Neural progenitor cell (in vitro differentiated cells): ENCODE data around the gene ZNF621. TPM values are rescaled to one million over a fixed set of nuclear protein-coding genes. Genes with fewer than 3 reads are reported as not detected.

Source experiments
- DNase-seq: peaks from one replicate; pipeline ENCODE4 v3.0.0-alpha.2; 2016; ENCODE audit warnings: low spot score
- H2AFZ ChIP-seq: fragments of 200-600 bp; sonication (generic); replicated peaks from 2 replicates; pipeline ENCODE4 v1.6.1; 2016; ENCODE audit warnings: antibody characterized with exemption
- H3F3A ChIP-seq: fragments of 200-600 bp; sonication (generic); 2 replicates; pipeline ENCODE4 v1.6.1; 2016; ENCODE audit warnings: antibody characterized with exemption, low read depth
- H3K27ac ChIP-seq: fragments of 200-600 bp; sonication (generic); 2 replicates; pipeline ENCODE4 v1.5.1; 2016; ENCODE audit warnings: mild to moderate bottlenecking
- H3K27me3 ChIP-seq: fragments of 200-600 bp; sonication (generic); 2 replicates; pipeline ENCODE4 v1.6.1; 2016; ENCODE audit warnings: mild to moderate bottlenecking, moderate library complexity
- H3K36me3 ChIP-seq: fragments of 200-600 bp; sonication (generic); 2 replicates; pipeline ENCODE4 v1.5.1; 2016
- H3K4me1 ChIP-seq: fragments of 200-600 bp; sonication (generic); 2 replicates; pipeline ENCODE4 v1.6.1; 2016; ENCODE audit warnings: mixed run types
- H3K4me2 ChIP-seq: fragments of 200-600 bp; sonication (generic); 2 replicates; pipeline ENCODE4 v1.6.1; 2016
- H3K4me3 ChIP-seq: fragments of 200-600 bp; sonication (generic); 2 replicates; pipeline ENCODE4 v1.5.1; 2016
- H3K79me2 ChIP-seq: fragments of 200-600 bp; sonication (generic); 2 replicates; pipeline ENCODE4 v1.6.1; 2016; ENCODE audit warnings: low read depth
- H3K9ac ChIP-seq: fragments of 200-600 bp; sonication (generic); 2 replicates; pipeline ENCODE4 v1.6.1; 2016
- H3K9me3 ChIP-seq: fragments of 200-600 bp; sonication (generic); 2 replicates; pipeline ENCODE4 v1.5.1; 2016; ENCODE audit warnings: low read depth
- H4K20me1 ChIP-seq: fragments of 200-600 bp; sonication (generic); 2 replicates; pipeline ENCODE4 v1.6.1; 2016; ENCODE audit warnings: low read depth
- H3K27ac Mint-ChIP-seq: 3 replicates; pipeline ENCODE4 v1.8.0; 2021; ENCODE audit warnings: mixed read lengths
- H3K27me3 Mint-ChIP-seq: 2 replicates; pipeline ENCODE4 v1.8.0; 2022; ENCODE audit warnings: low read depth, mild to moderate bottlenecking, inconsistent platforms, moderate library complexity, mixed read lengths; ENCODE audit not compliant: insufficient read depth
- H3K36me3 Mint-ChIP-seq: 3 replicates; pipeline ENCODE4 v1.8.0; 2021; ENCODE audit warnings: mixed read lengths
- H3K4me1 Mint-ChIP-seq: 3 replicates; pipeline ENCODE4 v1.8.0; 2021; ENCODE audit warnings: mixed read lengths
- H3K4me3 Mint-ChIP-seq: 3 replicates; pipeline ENCODE4 v1.8.0; 2021; ENCODE audit warnings: mild to moderate bottlenecking, moderate library complexity, mixed read lengths
- H3K9me3 Mint-ChIP-seq: 3 replicates; pipeline ENCODE4 v1.8.0; 2020; ENCODE audit warnings: mixed read lengths
- EZH2 ChIP-seq: fragments of 200-600 bp; sonication (generic); IDR thresholded peaks from 2 replicates; pipeline ENCODE4 v1.6.1; 2017; ENCODE audit warnings: antibody characterized with exemption, mild to moderate bottlenecking, moderate library complexity
- EZH2phosphoT487 ChIP-seq: fragments of 200-600 bp; sonication (generic); IDR thresholded peaks from 2 replicates; pipeline ENCODE4 v1.6.1; 2017; ENCODE audit warnings: antibody characterized with exemption
- small RNA-seq: library from RNA; depleted of rRNA; stranded (forward); fragments of <200 nt; gene quantifications from one replicate; pipeline ENCODE3, GENCODE V24; 2015
- total RNA-seq: library from RNA; depleted of rRNA; stranded (reverse); fragments of >200 nt; gene quantifications from 2 replicates; pipeline ENCODE4 v1.2.3, GENCODE V29; 2015; ENCODE audit warnings: low replicate concordance
- TF ChIP-seq, protein P1 (sequence below): fragments of 200-600 bp; sonication (generic); IDR thresholded peaks from 2 replicates; pipeline ENCODE4 v1.5.1; 2017; ENCODE audit warnings: antibody characterized with exemption, mild to moderate bottlenecking

ZNF621 gene
- total RNA-seq, 1 donor from 2014 or later: 24.8 TPM

DNA sequence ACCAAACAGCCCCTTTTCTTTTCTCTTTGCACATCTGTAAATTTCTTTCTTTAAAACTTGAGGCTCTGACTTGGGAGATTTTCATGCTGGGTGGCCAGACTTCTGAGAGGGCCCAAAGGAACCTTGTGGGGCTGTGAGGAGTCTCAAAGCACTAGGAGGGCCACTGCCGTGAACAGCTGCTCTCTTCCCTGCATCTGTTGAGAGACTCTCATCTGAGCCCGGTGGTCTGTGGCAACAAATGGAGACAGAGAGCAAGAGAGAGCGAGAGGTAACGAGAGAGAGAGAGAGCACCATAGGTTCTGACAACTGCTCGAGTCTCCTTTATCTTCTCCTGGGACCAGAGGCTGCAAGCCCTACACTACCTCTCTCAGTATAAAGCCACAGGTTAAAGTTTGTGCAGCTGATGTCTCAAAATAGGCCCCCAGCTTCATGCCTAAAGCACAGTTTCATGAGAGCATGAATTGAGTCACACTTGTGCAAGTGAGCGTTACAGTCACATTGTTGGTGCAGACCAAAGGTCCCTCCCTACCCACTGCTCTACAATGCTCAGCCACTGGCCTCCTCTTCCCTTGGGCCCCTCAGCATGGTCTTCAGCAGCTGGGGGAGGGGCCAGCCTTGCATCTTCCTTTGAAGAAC lies 60.7 kb downstream of the ZNF621 start:
- Histone ChIP-seq H3K27me3 (no peaks in the 10 kb centered on the region), H3K4me3 (no peak overlapping the region), H3F3A (peaks cover 7% of the 10 kb centered on the region), H2AFZ (peak overlapping the region; percentile 1), H3K79me2 (no peaks in the 10 kb centered on the region), H3K27ac (no peak overlapping the region), H3K9me3 (no peaks in the 10 kb centered on the region), H3K9ac (no peak overlapping the region), H3K4me1 (peaks cover 21% of the 10 kb centered on the region), H4K20me1 (no peaks in the 10 kb centered on the region), H3K4me2 (peak overlapping the region; percentile 70), H3K36me3 (no peaks in the 10 kb centered on the region)
- Mint-ChIP-seq H3K4me3 (peak overlapping the region; percentile 16), H3K36me3 (no peaks in the 10 kb centered on the region), H3K9me3 (no peaks in the 10 kb centered on the region), H3K27me3 (peaks cover 24% of the 10 kb centered on the region), H3K4me1 (peaks cover 56% of the 10 kb centered on the region), H3K27ac (peak overlapping the region; percentile 44)
- no peak for TF ChIP-seq EZH2phosphoT487
- TF ChIP-seq, protein P1, sequence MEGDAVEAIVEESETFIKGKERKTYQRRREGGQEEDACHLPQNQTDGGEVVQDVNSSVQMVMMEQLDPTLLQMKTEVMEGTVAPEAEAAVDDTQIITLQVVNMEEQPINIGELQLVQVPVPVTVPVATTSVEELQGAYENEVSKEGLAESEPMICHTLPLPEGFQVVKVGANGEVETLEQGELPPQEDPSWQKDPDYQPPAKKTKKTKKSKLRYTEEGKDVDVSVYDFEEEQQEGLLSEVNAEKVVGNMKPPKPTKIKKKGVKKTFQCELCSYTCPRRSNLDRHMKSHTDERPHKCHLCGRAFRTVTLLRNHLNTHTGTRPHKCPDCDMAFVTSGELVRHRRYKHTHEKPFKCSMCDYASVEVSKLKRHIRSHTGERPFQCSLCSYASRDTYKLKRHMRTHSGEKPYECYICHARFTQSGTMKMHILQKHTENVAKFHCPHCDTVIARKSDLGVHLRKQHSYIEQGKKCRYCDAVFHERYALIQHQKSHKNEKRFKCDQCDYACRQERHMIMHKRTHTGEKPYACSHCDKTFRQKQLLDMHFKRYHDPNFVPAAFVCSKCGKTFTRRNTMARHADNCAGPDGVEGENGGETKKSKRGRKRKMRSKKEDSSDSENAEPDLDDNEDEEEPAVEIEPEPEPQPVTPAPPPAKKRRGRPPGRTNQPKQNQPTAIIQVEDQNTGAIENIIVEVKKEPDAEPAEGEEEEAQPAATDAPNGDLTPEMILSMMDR: no peak
- peak; percentile 13 for DNase-seq

DNA sequence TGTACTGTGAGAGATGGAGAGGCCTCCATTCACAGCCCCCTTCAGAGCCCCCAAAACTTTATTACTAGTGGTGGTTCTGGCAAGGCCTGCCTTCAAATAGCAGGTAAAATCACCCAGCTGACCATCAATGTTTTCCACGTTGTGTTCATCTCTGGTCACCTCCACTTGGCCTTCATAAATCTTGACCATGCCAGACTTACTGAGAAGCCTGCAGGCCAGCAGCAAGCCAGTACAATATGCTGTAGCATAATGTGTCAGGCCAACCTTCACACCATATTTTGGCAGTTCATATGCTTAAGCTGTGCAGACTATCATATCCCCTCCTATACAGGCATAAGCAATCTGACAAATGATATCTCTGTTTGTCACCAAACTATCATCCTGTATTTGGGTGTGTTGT lies 62.1 kb downstream of the ZNF621 start:
- TF ChIP-seq, protein P1: no peak
- no peak overlapping the region for H3K27ac ChIP-seq
- peaks cover 20% of the 10 kb centered on the region for H3K27me3 Mint-ChIP-seq
- peaks cover 21% of the 10 kb centered on the region for H3K4me1 ChIP-seq
- H2AFZ ChIP-seq: no peak overlapping the region
- H3K79me2 ChIP-seq: no peaks in the 10 kb centered on the region
- H3K36me3 ChIP-seq: no peaks in the 10 kb centered on the region
- no peak overlapping the region for H3K27ac Mint-ChIP-seq
- H3K36me3 Mint-ChIP-seq: no peaks in the 10 kb centered on the region
- H3K9ac ChIP-seq: no peak overlapping the region
- H3K4me3 ChIP-seq: no peak overlapping the region
- no peaks in the 10 kb centered on the region for H4K20me1 ChIP-seq
- peaks cover 7% of the 10 kb centered on the region for H3F3A ChIP-seq
- no peak overlapping the region for H3K4me2 ChIP-seq
- no peak for DNase-seq
- peaks cover 47% of the 10 kb centered on the region for H3K4me1 Mint-ChIP-seq
- no peaks in the 10 kb centered on the region for H3K27me3 ChIP-seq
- no peaks in the 10 kb centered on the region for H3K9me3 ChIP-seq
- H3K4me3 Mint-ChIP-seq: no peak overlapping the region
- no peaks in the 10 kb centered on the region for H3K9me3 Mint-ChIP-seq

DNA sequence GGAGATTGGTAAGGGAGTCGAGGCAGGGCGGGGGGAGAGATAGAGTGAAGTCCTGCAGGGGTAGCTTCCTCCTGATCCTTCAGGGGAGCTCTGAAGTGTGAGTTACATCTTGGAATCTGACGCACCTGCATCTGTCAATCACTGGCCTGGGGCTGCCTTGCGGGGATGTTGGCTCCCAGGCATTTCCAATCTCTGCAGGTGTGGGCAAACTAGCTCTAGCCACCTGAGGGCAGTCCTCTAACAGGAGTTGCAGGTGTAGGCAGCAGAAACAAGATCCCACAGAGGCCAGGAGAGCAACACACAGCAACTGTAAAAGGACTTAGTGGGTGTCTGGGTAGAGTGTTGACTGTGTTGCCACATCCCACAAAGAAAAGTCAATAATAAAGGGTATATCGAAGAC lies 63.6 kb downstream of the ZNF621 start:
- no peak overlapping the region for H3K9ac ChIP-seq
- no peak overlapping the region for H3K4me3 Mint-ChIP-seq
- peaks cover 11% of the 10 kb centered on the region for H3K27me3 Mint-ChIP-seq
- no peaks in the 10 kb centered on the region for H3K36me3 Mint-ChIP-seq
- no peaks in the 10 kb centered on the region for H3K79me2 ChIP-seq
- no peak overlapping the region for H3K4me2 ChIP-seq
- no peak overlapping the region for H3K27ac ChIP-seq
- H4K20me1 ChIP-seq: no peaks in the 10 kb centered on the region
- no peak overlapping the region for H2AFZ ChIP-seq
- no peaks in the 10 kb centered on the region for H3K27me3 ChIP-seq
- H3K9me3 ChIP-seq: no peaks in the 10 kb centered on the region
- H3K4me3 ChIP-seq: no peak overlapping the region
- TF ChIP-seq EZH2 (no peak), EZH2phosphoT487 (no peak)
- TF ChIP-seq, protein P1: no peak
- peaks cover 38% of the 10 kb centered on the region for H3K4me1 Mint-ChIP-seq
- H3K9me3 Mint-ChIP-seq: no peaks in the 10 kb centered on the region
- no peak overlapping the region for H3K27ac Mint-ChIP-seq
- peak; percentile 7 for DNase-seq
- no peaks in the 10 kb centered on the region for H3K36me3 ChIP-seq
- H3K4me1 ChIP-seq: peaks cover 16% of the 10 kb centered on the region
- peaks cover 7% of the 10 kb centered on the region for H3F3A ChIP-seq

Small RNAs within 50 kb of the gene (small RNA-seq; reads per million reads assigned to genes)
- 3.3 reads per million, percentile 92 among the genes with 10 or more reads in this experiment for gene RNU5B-2P

Other genes with a start within 250 kb of the ZNF621 start
- 22.4 and 45.3 TPM in 2 replicates for gene EIF1B, start 215.3 kb upstream of the ZNF621 start, total RNA-seq
- gene ENTPD3, start 137.8 kb upstream of the ZNF621 start, total RNA-seq: not detected in 2 replicates
- 467 and 948 TPM in 2 replicates for gene RPL14, start 67.6 kb upstream of the ZNF621 start, total RNA-seq
- 7.6 and 11.4 TPM in 2 replicates for gene ZNF619, start 47.8 kb upstream of the ZNF621 start, total RNA-seq
- 23.6 and 26.9 TPM in 2 replicates for gene ZNF620, start 18.9 kb upstream of the ZNF621 start, total RNA-seq